ENCODE measurements around the gene SHROOM3. TPM values are rescaled to one million over a fixed set of nuclear protein-coding genes. Genes with fewer than 3 reads are reported as not detected.

Gene SHROOM3
- total and polyA plus RNA-seq, 2 of the 13 experiments (the other 11 are each of a cell fraction or from before 2014, with no cell fraction given): 0.01 TPM; not detected in 1

DNA sequence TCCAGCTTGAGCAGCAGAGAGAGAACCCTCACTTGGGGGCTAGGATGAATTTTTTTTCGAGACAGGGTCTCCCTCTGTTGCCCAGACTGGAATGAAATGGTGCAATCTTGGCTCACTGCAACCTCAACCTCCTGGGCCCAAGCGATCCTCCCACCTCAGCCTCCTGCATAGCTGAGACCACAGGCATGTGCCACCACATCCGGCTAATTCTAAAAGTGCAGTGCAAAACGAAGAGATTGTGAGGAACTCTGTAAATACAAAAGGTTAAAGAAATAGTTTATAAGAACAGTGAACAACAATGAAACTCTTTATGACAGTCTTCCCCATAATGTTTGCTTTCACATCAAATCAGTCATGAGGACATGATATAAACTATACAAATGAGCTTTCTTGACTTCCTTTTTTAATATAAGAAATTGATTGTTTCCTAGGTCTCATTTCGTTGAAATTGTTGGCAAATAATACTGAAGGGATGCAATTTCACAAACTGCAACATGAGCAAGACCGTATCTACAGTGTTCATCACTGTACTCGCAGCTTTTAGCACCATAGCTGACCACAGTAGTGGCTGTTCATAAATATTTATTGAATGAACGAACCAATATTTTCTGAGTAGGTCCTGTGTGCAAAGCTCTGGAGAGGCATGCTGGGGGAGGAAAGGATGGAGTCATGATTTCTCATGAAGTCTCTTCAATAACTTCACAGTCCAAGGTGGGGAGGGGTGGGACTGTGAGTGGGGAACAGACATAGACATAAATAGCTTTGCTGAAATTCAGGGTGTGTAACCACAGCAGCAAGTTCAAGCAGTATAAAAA, 116.1 kb downstream of the SHROOM3 start:
- TF ChIP-seq DR1 (CRISPR knock-in tag; IDR thresholded peaks at IDR 0.05): no peak
- TF ChIP-seq REXO4 (CRISPR knock-in tag; IDR thresholded peaks at IDR 0.05; ENCODE audit: borderline replicate concordance): no peak
- no peak for TF ChIP-seq ZNF781 (CRISPR knock-in tag; IDR thresholded peaks at IDR 0.05; ENCODE audit: borderline replicate concordance, not compliant biosample characterization)
- TF ChIP-seq ZNF460 (CRISPR knock-in tag; IDR thresholded peaks at IDR 0.05; ENCODE audit: borderline replicate concordance): no peak
- TF ChIP-seq ZC3H4 (CRISPR knock-in tag; IDR thresholded peaks at IDR 0.05; ENCODE audit: borderline replicate concordance): no peak
- no peak for TF ChIP-seq REPIN1 (CRISPR knock-in tag; IDR thresholded peaks at IDR 0.05; ENCODE audit: borderline replicate concordance, low read depth)
- TF ChIP-seq, protein P1, sequence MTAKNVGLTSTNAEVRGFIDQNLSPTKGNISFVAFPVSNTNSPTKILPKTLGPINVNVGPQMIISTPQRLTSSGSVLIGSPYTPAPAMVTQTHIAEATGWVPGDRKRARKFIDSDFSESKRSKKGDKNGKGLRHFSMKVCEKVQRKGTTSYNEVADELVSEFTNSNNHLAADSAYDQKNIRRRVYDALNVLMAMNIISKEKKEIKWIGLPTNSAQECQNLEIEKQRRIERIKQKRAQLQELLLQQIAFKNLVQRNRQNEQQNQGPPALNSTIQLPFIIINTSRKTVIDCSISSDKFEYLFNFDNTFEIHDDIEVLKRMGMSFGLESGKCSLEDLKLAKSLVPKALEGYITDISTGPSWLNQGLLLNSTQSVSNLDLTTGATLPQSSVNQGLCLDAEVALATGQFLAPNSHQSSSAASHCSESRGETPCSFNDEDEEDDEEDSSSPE (CRISPR knock-in tag; IDR thresholded peaks at IDR 0.05): no peak
- Histone ChIP-seq H3K9me3 (ENCODE audit: low read length) (no peaks in the 10 kb centered on the region), H3K4me3 (replicated peaks in 1 of 3; ENCODE audit: insufficient read depth in 1 of 3, low read depth in 2 of 3, low read length in 3 of 3) (no peak overlapping the region), H3K4me1 (ENCODE audit: insufficient read depth, low read length) (no peaks in the 10 kb centered on the region), H3K36me3 (replicated peaks in 1 of 2; ENCODE audit: control insufficient read depth in 1 of 2, insufficient read depth in 2 of 2, low read length in 2 of 2) (no peaks in the 10 kb centered on the region), H3K27ac (ENCODE audit: extremely low read length, insufficient read depth, low read length) (no peak overlapping the region), H4K20me1 (ENCODE audit: insufficient read depth, low read length) (no peaks in the 10 kb centered on the region), H3K27me3 (ENCODE audit: control insufficient read depth in 1 of 2, insufficient read depth in 2 of 2, low read length in 2 of 2) (no peaks in the 10 kb centered on the region), H3K79me2 (ENCODE audit: insufficient read depth, low read length) (no peaks in the 10 kb centered on the region), H3K4me2 (ENCODE audit: low read depth, low read length) (no peak overlapping the region), H3K9ac (ENCODE audit: insufficient read depth, low read depth, low read length) (no peak overlapping the region), H2AFZ (ENCODE audit: low read length) (no peak overlapping the region)
- intact Hi-C loops (cut with micrococcal nuclease; ENCODE audit: unreplicated experiment) (no loop called here), in situ Hi-C loops (cut with HindIII; ENCODE audit: extremely low pct_ligation_motif_present, low pct_unique_long_range_greater_than_20kb) (no loop called here)
- no peak for ATAC-seq
- 30% methylated on average over 8 of the region's 8 CpGs for WGBS (ENCODE audit: low lambda C conversion rate)
- FAIRE-seq: no peak
- BruUV-seq (replicated peaks): no TSS peak
- no peak for DNase-seq (ENCODE audit: low spot score)
- POLR2A ChIA-PET: no interaction called here
- CTCF ChIA-PET (ENCODE audit: low intra/inter-chr PET ratio, low total read pairs): no interaction called here

Measured in HepG2 (cell line).